Fibroblast of mammary gland (primary cell): ENCODE measurements around the gene HBE1.
"Not testable (repeated sequence)": the region's sequence is repeated elsewhere in the genome, so short reads cannot be mapped to it uniquely, and the experiment has no call there.

Source experiments
- DNase-seq: peaks from one replicate; pipeline ENCODE4 v3.0.0-alpha.2; 2010; ENCODE audit warnings: low read depth
- H3K4me3 ChIP-seq: 2 replicates; pipeline ENCODE4 v1.5.1; 2011; ENCODE audit warnings: low read depth, mild to moderate bottlenecking, low read length, moderate library complexity; ENCODE audit not compliant: control insufficient read depth
- TF ChIP-seq, protein P1 (sequence below): conservative IDR thresholded peaks from 2 replicates; pipeline ENCODE4 v1.5.1; 2011; ENCODE audit warnings: low read depth, low read length, inconsistent platforms; ENCODE audit not compliant: control insufficient read depth, insufficient read depth

HBE1 gene

GRCh38 chr11:5301846-5302245 lies 32.1 kb upstream of the HBE1 start, which contains the start of gene OR51B4:
OR51B4 (minus strand) TSS chr11:5301946; CDS start chr11:5301946, 0 bp downstream.
- TF ChIP-seq, protein P1, sequence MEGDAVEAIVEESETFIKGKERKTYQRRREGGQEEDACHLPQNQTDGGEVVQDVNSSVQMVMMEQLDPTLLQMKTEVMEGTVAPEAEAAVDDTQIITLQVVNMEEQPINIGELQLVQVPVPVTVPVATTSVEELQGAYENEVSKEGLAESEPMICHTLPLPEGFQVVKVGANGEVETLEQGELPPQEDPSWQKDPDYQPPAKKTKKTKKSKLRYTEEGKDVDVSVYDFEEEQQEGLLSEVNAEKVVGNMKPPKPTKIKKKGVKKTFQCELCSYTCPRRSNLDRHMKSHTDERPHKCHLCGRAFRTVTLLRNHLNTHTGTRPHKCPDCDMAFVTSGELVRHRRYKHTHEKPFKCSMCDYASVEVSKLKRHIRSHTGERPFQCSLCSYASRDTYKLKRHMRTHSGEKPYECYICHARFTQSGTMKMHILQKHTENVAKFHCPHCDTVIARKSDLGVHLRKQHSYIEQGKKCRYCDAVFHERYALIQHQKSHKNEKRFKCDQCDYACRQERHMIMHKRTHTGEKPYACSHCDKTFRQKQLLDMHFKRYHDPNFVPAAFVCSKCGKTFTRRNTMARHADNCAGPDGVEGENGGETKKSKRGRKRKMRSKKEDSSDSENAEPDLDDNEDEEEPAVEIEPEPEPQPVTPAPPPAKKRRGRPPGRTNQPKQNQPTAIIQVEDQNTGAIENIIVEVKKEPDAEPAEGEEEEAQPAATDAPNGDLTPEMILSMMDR, result no peak
- H3K4me3 ChIP-seq, result no peak within 1 kb of the TSS
- DNase-seq, result no peak

DNA sequence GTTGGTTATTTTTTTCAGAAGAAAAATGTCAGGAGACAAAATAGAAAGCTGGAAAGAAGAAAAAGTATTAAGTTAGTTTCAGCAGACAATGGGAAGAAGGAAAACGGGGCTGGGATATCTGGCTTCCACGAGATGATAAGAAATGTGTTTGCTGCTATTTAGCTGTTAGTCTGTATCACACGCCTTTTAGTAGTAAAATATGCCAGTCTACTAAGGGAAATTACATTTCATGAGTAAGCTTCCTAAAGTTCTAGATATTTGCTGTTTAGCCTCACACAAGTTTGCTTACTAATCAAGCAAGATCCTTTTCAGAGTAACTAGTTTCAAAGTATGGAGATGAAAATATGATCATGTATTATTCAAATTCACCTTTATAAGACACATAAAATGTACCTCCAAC lies 30.5 kb upstream of the HBE1 start:
- TF ChIP-seq, protein P1, result no peak
- DNase-seq, result no peak
- H3K4me3 ChIP-seq, result no peak overlapping the region

- TF ChIP-seq, protein P1, result no peak
- no peak overlapping the region for H3K4me3 ChIP-seq
- DNase-seq, result no peak
Observed at GRCh38 chr11:5298451-5298850, 28.7 kb upstream of the HBE1 start.

- no peak overlapping the region for H3K4me3 ChIP-seq
- DNase-seq, result no peak
- TF ChIP-seq, protein P1, result no peak
Observed at GRCh38 chr11:5297721-5298323, 28.1 kb upstream of the HBE1 start.

GRCh38 chr11:5294342-5294995 lies 24.7 kb upstream of the HBE1 start:
- H3K4me3 ChIP-seq, DNase-seq: not testable (repeated sequence)

DNA sequence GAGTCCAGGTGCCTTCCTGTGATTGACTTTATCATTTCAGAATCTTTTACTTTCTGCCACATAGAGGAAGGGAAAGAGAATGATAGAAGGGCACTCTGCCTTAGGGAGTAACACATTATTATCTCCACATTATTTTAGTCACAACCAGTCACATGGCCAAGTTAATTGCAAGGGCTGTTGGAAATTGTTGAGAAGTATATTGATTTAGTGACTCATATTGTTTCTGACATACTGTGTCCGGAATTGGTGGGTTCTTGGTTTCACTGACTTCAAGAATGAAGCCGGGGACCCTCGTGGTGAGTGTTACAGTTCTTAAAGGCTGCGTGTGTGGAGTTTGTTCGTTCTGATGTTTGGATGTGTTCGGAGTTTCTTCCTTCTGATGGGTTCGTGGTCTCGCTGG lies 23.3 kb upstream of the HBE1 start:
- no peak for DNase-seq
- TF ChIP-seq, protein P1, result no peak
- no peak overlapping the region for H3K4me3 ChIP-seq

GRCh38 chr11:5291207-5291838 lies 21.6 kb upstream of the HBE1 start:
- no peak overlapping the region for H3K4me3 ChIP-seq
- TF ChIP-seq, protein P1, result peak; percentile 88
- peak; percentile 69 for DNase-seq
